ENCODE data around the gene STUB1.

GRCh38 chr16:644556-644955 lies 35.7 kb upstream of the STUB1 start:
- TF ChIP-seq CTCF (IDR thresholded peaks at IDR 0.05) (no peak), EP300 (IDR thresholded peaks at IDR 0.05) (no peak)

Data from tibial nerve (tissue), 4 donors.